NOMO-1 (cell line): ENCODE results near the gene SLC2A4RG.
"Not testable (repeated sequence)": the region's sequence is repeated elsewhere in the genome, so short reads cannot be mapped to it uniquely, and the experiment has no call there.

Experiments
- DNase-seq, 2 experiments: peaks; one replicate each; lab custom pipeline; 2025; ENCODE audit not compliant: unreplicated experiment in 2 of 2; lab: John Stamatoyannopoulos, UW

Gene SLC2A4RG

DNA sequence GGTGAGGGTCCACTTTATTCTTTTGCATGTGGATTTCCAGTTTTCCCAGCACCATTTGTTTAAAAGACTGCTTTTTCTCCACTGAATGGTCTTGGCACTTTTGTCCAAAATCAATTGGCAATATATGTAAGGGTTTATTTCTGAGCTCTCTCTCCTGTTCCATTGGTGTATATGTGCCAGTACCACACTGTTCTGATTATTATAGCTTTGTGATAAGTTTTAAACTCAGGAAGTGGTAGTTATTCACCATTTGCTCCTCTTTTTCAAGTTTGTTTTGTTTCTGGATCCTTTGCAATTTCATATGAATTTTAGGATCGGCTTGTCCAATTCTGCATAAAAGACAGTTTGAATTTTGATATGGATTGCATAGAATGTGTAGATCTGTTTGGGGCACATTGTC, 27.4 kb upstream of the SLC2A4RG start:
- DNase-seq = no peak

DNA sequence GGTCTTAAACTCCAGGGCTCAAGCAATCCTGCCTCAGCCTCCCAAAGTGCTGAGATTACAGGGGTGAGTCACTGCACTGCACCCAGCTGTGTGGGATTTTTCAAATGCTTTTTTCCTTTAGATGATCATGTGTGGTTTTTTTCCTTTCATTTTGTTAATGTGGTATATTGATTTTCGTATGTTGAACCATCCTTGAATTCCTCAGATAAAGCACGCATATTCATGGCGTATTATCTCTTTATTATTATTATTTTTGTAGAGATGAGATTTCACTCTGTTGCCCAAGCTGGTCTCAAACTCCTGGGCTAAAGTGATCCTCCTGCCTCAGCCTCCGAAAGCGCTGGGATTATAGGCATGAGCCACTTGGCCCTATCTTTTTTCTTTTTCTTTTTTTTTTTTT, 24.7 kb upstream of the SLC2A4RG start:
- no peak for DNase-seq

DNA sequence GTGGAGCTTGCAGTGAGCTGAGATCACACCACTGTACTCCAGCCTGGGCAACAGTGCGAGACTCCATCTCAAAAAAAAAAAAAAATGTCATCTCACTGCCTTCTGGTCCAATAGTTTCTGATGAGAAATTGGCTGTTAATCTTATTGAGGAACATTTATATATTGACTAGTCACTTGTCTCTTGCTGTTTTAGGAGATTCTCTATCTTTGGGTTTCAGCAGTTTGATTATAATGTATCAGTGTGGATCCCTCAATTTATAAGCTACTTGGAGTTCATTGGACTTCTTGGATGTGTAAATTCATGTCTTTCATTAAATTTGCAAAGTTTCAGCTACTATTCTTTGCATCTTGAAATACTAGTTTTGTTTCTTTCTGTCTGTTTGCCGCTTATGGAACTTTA, 20.6 kb upstream of the SLC2A4RG start:
- DNase-seq = no peak

DNA sequence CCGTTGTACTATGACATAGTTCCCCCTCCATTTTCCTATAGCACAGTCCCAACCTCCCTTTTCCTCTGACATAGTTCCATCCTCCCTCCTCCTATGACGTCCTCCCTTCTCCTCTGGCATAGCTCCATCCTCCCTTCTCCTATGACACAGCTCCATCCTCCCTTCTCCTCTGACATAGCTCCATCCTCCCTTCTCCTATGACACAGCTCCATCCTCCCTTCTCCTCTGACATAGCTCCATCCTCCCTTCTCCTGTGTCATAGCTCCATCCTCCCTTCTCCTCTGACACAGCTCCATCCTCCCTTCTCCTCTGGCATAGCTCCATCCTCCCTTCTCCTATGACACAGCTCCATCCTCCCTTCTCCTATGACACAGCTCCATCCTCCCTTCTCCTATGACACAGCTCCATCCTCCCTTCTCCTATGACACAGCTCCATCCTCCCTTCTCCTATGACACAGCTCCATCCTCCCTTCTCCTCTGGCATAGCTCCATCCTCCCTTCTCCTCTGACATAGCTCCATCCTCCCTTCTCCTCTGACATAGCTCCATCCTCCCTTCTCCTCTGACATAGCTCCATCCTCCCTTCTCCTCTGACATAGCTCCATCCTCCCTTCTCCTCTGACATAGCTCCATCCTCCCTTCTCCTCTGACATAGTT, 16.5 kb upstream of the SLC2A4RG start:
- not testable (repeated sequence) for DNase-seq

DNA sequence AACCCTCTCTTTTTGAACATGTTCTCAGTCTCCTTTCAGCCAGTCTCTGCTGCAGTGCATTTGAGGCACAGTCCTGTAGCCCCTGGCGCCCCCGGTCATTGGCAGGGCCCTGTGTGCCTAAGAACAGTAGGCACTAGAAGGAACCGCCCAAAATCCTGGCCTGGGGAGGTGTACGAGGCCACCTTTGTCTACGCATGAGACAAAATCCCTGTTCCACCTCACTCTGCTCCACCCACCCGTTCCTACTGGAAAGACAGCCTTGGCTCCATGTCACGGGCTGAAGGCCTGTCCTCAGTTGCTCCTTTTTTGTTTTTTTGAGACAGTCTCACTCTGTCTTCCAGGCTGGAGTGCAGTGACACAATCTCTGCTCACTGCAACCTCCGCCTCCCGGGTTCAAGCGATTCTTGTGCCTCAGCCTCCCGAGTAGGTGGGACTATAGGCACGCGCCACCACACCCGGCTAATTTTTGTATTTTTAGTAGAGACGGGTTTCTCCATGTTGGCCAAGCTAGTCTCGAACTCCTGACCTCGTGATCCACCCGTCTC, 9.3 kb upstream of the SLC2A4RG start:
- DNase-seq = not testable (repeated sequence)

DNA sequence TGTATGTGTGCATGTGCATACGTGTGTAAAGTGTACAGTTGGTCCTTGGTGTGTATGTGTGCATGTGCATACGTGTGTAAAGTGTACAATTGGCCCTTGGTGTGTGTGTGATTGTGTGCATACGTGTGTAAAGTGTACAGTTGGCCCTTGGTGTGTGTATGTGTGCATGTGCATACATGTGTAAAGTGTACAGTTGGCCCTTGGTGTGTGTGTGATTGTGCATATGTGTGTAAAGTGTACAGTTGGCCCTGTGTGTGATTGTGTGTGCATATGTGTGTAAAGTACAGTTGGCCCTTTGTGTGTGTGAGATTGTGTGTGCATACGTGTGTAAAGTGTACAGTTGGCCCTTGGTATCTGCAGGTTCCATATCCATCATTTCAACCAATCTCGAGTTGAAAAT, 8.2 kb upstream of the SLC2A4RG start:
- no peak for DNase-seq

DNA sequence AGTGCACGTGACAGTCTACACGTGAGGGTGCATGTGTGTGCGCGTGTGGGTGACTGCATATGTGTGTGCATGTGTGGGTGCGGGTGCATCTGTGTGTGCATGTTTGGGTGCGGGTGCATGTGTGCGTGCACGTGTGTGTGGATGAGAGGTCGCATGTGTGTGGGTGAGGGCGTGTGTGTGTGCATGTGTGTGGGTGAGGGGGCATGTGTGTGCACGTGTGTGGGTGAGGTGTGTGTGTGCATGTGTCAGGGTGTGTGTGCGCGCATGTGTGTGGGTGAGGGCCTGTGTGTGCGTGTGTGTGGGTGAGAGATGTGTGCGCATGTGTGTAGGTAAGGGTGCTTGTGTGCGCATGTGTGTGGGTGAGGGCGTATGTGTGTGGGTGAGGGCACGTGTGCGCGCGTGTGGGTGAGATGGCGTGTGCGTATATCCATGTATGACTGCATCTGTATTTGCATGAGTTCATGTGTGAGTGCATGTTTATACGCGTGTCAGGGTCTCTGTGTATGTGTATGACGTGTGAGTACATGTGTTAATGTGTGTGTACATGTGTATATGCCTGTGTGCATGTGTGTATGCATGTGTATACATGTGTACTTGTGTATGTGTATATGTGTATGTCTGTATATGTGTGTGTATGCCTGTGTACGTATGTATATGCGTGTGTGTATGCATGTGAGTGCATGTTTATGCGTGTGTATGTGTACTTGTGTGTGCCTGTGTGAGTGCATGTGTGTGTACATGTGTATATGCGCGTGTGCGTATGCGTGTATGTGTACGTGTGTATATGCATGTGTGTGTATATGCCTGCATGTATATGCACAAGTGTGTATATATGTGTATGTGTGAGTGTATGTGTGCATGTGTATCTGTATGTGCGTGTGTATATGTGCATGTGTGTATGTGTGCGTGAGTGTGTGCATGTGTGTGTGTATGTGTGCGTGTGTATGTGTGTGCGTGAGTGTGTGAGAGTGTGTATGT, 7.2 kb upstream of the SLC2A4RG start:
- DNase-seq = no peak

DNA sequence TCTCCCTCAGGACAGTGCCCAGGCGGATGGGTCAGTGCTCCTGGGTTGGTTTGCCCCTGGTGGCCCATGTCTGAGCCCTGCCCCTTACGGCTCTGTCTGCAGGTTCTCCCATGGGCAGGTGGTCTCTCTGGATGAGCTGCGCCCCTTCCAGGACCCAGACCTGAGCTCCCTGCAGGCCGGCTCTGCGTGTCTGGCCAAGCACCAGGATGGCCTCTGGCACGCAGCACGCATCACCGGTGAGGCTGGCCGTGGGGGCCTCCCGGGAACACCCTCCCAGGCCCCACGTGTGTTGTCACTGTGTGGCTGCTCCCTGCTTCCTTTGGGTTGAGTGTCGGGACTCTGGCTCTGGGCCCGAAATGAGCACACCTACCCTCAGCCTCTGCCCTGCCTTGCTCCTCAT, 6.5 kb upstream of the SLC2A4RG start:
- no peak for DNase-seq

DNA sequence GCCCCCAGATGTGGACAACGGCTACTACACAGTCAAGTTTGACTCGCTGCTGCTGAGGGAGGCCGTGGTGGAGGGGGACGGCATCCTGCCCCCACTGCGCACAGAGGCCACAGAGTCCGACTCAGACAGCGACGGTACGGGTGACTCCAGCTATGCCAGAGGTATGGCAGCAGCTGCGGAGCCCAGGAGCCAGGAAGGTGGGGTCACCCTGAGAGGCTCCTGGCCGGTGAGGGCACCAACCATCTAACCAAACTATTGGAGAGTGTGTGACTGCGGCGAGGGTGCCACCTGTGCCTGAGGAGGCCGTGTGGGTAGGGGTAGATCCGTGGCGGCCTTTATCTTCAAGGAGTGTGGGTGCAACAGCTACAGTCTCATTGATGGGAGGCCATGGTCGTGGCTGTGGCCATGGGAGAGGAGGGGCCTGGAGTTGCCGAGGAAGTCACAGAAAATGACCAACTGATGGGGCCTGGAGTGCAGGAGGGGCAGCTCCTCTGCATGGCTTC, 5.9 kb upstream of the SLC2A4RG start:
- no peak for DNase-seq

DNA sequence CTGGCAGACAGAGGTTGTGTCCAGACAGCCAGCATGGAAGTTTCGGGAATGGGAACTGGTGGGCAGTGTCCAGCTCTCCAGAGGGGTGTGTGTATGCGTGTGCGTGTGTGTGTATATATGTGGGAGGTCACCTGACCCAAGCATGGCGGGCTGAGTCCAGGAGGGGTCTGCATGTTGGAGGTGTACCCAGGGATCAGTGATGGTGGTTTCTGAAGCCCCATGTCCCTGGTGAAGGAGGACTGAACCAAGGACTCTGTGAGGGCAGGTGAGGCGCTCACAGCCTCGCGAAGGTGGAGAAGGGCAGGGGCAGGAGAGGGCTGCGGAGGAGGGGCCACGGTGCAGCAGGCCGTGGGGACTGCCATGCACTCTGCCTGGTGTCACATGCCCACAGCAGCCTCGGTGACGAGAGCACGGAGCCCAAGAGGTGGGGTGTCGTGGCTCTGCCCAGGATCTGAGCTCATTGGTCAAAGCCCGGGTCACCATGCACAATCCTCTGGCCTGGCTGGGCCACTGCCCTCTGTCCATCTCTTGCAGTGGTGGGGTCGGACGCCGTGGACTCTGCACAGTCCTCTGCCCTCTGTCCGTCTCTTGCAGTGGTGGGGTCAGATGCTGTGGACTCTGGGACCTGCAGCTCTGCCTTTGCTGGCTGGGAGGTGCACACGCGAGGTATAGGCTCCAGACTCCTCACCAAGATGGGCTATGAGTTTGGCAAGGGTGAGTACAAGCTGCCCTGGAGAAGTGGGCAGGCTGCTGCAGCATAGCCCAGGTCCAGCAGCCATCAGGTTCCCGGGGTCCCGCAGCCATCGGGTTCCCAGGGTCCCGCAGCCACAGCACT, 5.2 kb upstream of the SLC2A4RG start:
- DNase-seq = no peak

DNA sequence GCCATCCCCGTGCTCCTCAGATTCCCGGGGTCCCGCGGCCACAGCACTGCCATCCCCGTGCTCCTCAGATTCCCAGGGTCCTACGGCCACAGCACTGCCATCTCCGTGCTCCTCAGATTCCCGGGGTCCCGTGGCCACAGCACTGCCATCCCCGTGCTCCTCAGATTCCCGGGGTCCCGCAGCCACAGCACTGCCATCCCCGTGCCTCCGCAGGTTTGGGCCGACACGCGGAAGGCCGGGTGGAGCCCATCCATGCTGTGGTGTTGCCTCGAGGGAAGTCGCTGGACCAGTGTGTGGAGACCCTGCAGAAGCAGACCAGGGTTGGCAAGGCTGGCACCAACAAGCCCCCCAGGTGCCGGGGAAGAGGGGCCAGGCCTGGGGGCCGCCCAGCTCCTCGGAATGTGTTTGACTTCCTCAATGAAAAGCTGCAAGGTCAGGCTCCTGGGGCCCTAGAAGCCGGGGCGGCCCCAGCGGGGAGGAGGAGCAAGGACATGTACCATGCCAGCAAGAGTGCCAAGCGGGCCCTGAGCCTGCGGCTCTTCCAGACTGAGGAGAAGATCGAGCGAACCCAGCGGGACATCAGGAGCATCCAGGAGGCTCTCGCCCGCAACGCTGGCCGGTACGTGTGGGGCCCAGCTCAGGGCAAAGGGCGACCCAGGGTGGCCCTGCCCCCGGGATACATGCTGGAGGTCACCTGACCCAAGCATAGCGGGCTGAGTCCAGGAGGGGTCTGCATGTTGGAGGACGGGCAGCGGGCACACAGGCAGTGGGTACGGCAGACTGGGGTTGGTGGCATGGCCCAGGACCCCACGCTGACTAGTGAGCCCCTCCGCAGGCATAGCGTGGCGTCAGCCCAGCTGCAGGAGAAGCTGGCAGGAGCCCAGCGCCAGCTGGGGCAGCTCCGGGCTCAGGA, 4.4 kb upstream of the SLC2A4RG start:
- DNase-seq = no peak

DNA sequence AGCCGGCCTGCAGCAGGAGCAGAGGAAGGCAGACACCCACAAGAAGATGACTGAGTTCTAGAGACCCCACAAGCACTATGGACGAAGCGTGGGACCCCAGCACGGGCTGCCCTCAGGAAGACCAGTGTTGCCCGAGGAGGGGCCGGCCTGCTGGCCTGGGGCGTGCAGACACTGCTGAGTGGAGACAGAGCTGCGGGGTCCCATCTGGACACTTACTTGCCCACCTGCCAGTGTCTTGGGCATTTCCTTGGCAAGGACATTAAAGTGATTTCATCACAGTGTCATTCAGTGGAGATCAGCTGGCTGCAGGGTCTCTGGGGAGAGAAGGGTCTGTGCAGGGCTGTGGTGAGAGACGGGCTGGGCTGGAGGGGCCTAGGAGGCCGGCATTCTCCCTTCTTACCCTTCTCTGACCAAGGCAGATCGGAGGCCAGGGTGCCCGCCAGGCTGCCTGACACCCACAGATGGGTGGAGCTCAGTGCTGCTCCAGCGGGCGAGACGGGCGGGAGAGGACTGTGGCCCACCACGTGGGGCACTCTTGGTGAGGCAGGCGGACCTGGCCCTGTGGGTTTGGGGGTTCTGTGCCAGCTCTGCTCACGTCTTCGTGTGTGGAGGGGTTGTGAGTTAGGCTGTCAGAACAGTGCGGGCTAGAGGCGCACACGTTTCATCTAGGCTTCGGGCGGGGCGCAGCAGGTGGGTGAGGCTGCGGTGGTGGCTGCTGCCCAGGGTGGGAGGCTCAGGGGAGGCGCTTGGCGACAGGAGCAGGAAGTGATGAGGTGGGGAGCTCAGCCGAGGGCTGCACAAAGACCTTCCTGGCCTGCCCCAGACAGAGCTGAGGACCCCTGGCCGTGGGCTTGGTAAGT, 3.5 kb upstream of the SLC2A4RG start, which contains the start of gene LIME1:
Gene LIME1, plus strand, starts transcription at position 806 of the 860 bp plus-strand sequence. CDS start 886 bp downstream, outside the sequence.
- no peak for DNase-seq

DNA sequence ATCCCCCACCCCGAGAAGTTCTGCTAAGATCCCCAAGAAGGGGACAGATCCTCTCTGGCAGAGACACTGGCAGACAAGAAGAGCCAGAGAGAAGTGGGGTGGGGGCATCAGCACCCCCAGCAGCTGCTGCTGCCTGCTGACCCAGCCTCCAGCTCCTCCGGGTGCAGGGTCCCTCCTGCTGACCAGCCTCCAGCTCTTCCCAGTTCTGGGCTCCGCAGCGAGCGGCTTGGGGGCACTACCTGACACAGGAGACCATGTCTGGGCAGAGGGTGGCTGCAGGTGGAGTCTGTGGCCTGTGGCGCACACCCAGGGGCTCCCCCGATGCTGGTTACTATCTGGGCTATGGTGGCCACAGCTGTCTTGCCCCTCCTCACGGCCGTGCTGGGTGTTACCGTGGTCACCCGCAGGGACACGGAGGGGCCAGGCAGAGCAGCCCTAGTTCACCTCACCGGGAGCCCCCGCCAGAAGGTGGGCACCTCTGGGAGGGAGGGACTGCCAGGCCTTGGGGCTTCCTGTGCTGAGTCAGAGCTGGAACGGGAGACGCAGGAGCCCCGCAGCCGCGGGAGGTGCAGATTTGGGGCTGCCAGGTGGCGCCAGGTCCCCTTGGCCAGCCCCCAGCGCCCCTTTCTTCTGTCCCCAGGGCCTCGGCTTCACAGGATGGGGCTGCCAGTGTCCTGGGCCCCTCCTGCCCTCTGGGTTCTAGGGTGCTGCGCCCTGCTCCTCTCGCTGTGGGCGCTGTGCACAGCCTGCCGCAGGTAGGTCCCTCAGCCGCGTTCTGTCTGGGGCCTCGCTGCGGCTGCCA, 2.5 kb upstream of the SLC2A4RG start:
- DNase-seq = no peak

DNA sequence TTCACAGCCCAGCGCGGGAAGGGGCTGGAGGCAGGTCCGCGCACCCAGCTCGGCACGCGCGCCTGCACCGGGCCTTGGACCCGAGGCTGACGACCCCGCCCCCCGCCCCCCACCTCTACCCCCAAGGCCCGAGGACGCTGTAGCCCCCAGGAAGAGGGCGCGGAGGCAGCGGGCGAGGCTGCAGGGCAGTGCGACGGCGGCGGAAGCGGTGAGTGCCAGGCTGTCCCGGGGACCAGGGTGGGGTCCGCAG, 2.0 kb upstream of the SLC2A4RG start:
- no peak for DNase-seq

DNA sequence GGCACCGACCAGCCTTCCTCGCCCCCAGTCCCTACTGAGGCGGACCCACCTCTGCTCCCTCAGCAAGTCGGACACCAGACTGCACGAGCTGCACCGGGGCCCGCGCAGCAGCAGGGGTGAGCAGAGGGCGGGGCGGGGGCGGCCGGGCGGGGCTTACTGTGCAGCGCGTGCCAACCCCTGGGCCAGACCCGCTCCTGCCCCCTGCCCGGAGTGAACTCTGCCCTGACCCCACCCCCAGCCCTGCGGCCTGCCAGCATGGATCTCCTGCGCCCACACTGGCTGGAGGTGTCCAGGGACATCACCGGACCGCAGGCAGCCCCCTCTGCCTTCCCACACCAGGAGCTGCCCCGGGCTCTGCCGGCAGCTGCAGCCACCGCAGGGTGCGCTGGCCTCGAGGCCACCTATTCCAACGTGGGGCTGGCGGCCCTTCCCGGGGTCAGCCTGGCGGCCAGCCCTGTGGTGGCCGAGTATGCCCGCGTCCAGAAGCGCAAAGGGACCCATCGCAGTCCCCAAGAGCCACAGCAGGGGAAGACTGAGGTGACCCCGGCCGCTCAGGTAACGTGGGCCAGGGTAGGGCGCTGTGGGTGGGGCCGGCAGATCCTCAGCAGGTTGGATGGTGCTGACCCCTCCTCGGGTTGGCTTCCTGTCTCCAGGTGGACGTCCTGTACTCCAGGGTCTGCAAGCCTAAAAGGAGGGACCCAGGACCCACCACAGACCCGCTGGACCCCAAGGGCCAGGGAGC, 1.5 kb upstream of the SLC2A4RG start:
- no peak for DNase-seq

DNA sequence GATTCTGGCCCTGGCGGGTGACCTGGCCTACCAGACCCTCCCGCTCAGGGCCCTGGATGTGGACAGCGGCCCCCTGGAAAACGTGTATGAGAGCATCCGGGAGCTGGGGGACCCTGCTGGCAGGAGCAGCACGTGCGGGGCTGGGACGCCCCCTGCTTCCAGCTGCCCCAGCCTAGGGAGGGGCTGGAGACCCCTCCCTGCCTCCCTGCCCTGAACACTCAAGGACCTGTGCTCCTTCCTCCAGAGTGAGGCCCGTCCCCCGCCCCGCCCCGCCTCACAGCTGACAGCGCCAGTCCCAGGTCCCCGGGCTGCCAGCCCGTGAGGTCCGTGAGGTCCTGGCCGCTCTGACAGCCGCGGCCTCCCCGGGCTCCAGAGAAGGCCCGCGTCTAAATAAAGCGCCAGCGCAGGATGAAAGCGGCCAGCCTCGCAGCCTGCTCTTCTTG, 868 bp upstream of the SLC2A4RG start:
- DNase-seq = no peak

DNA sequence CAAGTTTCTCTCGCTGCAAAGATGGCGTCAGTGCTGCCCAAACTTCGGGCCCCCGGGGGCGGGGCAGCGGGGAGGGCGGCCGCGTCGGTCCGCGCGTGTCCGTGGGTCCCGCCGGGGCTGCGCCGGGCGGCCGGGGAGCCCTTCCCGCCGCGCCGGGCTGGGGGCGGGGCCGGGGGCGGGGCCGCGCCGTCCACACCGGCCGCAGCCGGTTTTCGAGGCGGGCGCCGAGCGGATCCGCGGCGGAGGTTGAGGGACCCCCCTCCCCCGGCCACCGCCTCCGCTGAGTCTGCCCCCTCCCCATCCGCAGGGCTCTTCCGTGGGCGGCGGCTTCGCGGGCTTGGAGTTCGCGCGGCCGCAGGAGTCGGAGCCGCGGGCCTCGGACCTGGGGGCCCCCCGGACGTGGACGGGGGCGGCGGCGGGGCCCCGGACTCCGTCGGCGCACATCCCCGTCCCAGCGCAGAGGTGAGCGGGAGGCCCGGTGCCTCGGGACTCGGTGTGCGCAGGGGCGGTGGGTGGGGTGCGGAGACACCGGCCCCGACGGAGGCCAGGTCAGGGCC, 572 bp downstream of the SLC2A4RG start:
- peak; percentile 13 to 23 for DNase-seq
